Body of pancreas (tissue), 4 donors: ENCODE measurements around the gene KLHL18. TPM values are rescaled to one million over a fixed set of nuclear protein-coding genes. Genes with fewer than 3 reads are reported as not detected.

Experiments used
- ATAC-seq: fragments of 150-250 bp; one replicate; pipeline ENCODE4 v1.9.1; 2016
- DNase-seq, 4 donors: peaks; one replicate each; pipeline ENCODE4 v3.0.0-alpha.2; 2019
- H3K27ac ChIP-seq, 4 donors: fragments of 200-600 bp; sonication (generic); 1 replicate in 3 of 4; 2 replicates in 1 of 4; pipeline versions ENCODE4 v1.5.1 to v1.6.1; 2016 to 2019; ENCODE audit warnings: mild to moderate bottlenecking in 1 of 4, mixed read lengths in 1 of 4, moderate library complexity in 1 of 4
- H3K27me3 ChIP-seq, 2 donors: fragments of 200-600 bp; sonication (generic); one replicate each; pipeline ENCODE4 v1.6.0; 2016; ENCODE audit warnings: mild to moderate bottlenecking in 1 of 2
- H3K36me3 ChIP-seq, 2 donors: fragments of 200-600 bp; sonication (generic); replicated peaks in 1 of 2; 2 replicates each; pipeline ENCODE4 v1.5.1; 2016; ENCODE audit warnings: low read depth in 2 of 2; ENCODE audit not compliant: insufficient read depth in 1 of 2
- H3K4me1 ChIP-seq: fragments of 200-600 bp; sonication (generic); one replicate; pipeline ENCODE4 v1.6.0; 2016
- H3K4me3 ChIP-seq, 2 donors: fragments of 200-600 bp; sonication (generic); 1 replicate in 1 of 2; 2 replicates in 1 of 2; pipeline ENCODE4 v1.5.1; 2016 to 2019
- H3K9me3 ChIP-seq, 3 donors: fragments of 200-600 bp; sonication (generic); 1 replicate in 2 of 3; 2 replicates in 1 of 3; pipeline ENCODE4 v1.5.1; 2016
- POLR2A ChIP-seq, 3 donors: fragments of 450-650 bp; IDR thresholded peaks; one replicate each; pipeline ENCODE4 v1.6.1; 2016; ENCODE audit warnings: antibody characterized with exemption in 3 of 3, mild to moderate bottlenecking in 2 of 3
- WGBS, 2 donors: methylation state at CpG; one replicate each; pipeline ENCODE4 v1.1.5; 2017; 5-methylcytosine and 5-hydroxymethylcytosine counted together
- intact Hi-C: fragments of 100-400 bp; cut with DNase I; formaldehyde crosslinking; loops from one replicate; pipeline ENCODE4 v1.15.1; 2023
- total RNA-seq, 2 donors: library from RNA; depleted of rRNA; stranded (reverse); fragments of >200 nt; gene quantifications; one replicate each; pipeline ENCODE4 v1.1.0, GENCODE V29; 2016
- TF ChIP-seq, protein P1 (sequence below), 7 experiments: fragments of 450-650 bp in 4 of 7; fragments of 200-600 bp in 3 of 7; sonication (generic) in 3 of 7; IDR thresholded peaks; one replicate each; pipeline ENCODE4 v1.5.1; 2016 to 2019; ENCODE audit warnings: antibody characterized with exemption in 7 of 7

Gene KLHL18
- total RNA-seq, 2 donors from 2014 or later: 7.3 to 8.6 TPM

GRCh38 chr3:47333907-47334306 is 51.2 kb downstream of the KLHL18 start:
- DNase-seq (no peak), ATAC-seq (no peak)
- WGBS, 2 donors: 48 to 68% methylated on average over 3 of the region's 3 CpGs
- Histone ChIP-seq H3K27me3 (no peaks in the 10 kb centered on the region), H3K9me3 (no peaks in the 10 kb centered on the region), H3K4me3 (no peak overlapping the region), H3K27ac (no peak overlapping the region), H3K4me1 (no peaks in the 10 kb centered on the region), H3K36me3 (peaks cover 5 to 23% of the 10 kb centered on the region in 2 donors)
- TF ChIP-seq, protein P1, sequence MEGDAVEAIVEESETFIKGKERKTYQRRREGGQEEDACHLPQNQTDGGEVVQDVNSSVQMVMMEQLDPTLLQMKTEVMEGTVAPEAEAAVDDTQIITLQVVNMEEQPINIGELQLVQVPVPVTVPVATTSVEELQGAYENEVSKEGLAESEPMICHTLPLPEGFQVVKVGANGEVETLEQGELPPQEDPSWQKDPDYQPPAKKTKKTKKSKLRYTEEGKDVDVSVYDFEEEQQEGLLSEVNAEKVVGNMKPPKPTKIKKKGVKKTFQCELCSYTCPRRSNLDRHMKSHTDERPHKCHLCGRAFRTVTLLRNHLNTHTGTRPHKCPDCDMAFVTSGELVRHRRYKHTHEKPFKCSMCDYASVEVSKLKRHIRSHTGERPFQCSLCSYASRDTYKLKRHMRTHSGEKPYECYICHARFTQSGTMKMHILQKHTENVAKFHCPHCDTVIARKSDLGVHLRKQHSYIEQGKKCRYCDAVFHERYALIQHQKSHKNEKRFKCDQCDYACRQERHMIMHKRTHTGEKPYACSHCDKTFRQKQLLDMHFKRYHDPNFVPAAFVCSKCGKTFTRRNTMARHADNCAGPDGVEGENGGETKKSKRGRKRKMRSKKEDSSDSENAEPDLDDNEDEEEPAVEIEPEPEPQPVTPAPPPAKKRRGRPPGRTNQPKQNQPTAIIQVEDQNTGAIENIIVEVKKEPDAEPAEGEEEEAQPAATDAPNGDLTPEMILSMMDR (IDR thresholded peaks at IDR 0.05): no peak
- TF ChIP-seq POLR2A (IDR thresholded peaks at IDR 0.05): no peak
- intact Hi-C loops: no loop called here

- ATAC-seq (no peak), DNase-seq (no peak)
- Histone ChIP-seq H3K9me3 (no peaks in the 10 kb centered on the region), H3K4me3 (no peak overlapping the region), H3K36me3 (peaks cover 5 to 15% of the 10 kb centered on the region in 2 donors), H3K4me1 (no peaks in the 10 kb centered on the region), H3K27me3 (no peaks in the 10 kb centered on the region), H3K27ac (no peak overlapping the region)
- WGBS, 2 donors: 89 to 93% methylated on average over 5 of the region's 5 CpGs
- intact Hi-C loops: no loop called here
- TF ChIP-seq POLR2A (IDR thresholded peaks at IDR 0.05): no peak
- TF ChIP-seq, protein P1 (IDR thresholded peaks at IDR 0.05): no peak
Observed at GRCh38 chr3:47337656-47338055, 54.9 kb downstream of the KLHL18 start.

DNA sequence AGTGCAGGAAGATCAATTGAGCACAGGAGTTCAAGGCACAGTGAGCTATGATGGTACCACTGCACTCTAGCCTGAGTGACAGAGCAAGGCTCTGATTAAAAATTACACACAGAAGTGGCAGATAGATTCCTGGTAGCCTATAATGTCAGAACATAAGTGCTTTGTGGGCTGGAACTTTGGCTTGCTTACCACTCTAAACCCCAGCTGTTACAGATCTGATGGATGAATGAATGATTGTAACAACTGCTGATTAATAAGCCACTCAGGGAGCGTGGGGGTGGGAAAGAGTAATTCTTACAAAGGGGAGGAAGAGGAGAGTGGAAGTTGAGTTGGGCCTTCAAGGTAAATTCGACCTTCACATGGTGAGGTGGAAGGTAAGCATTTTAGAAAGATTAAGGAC is 57.2 kb downstream of the KLHL18 start:
- Histone ChIP-seq H3K4me1 (no peaks in the 10 kb centered on the region), H3K27ac (no peak overlapping the region), H3K9me3 (no peaks in the 10 kb centered on the region), H3K27me3 (no peaks in the 10 kb centered on the region), H3K4me3 (no peak overlapping the region), H3K36me3 (peaks cover 5 to 12% of the 10 kb centered on the region in 2 donors)
- whole genome bisulfite sequencing, 2 donors: 68 to 80% methylated on average over 2 of the region's 2 CpGs
- no peak for DNase-seq
- intact Hi-C loops: no loop called here
- ATAC-seq: no peak
- TF ChIP-seq, protein P1 (IDR thresholded peaks at IDR 0.05): no peak
- TF ChIP-seq POLR2A (IDR thresholded peaks at IDR 0.05): no peak

GRCh38 chr3:47340866-47341265 is 58.1 kb downstream of the KLHL18 start:
- Histone ChIP-seq H3K36me3 (peaks cover 5 to 12% of the 10 kb centered on the region in 2 donors), H3K4me1 (no peaks in the 10 kb centered on the region), H3K9me3 (no peaks in the 10 kb centered on the region), H3K27me3 (no peaks in the 10 kb centered on the region), H3K27ac (no peak overlapping the region), H3K4me3 (no peak overlapping the region)
- no peak for ATAC-seq
- intact Hi-C loops: no loop called here
- TF ChIP-seq POLR2A (IDR thresholded peaks at IDR 0.05): no peak
- TF ChIP-seq, protein P1 (IDR thresholded peaks at IDR 0.05): no peak
- no peak for DNase-seq
- WGBS, 2 donors: 83 to 91% methylated on average over 2 of the region's 2 CpGs

DNA sequence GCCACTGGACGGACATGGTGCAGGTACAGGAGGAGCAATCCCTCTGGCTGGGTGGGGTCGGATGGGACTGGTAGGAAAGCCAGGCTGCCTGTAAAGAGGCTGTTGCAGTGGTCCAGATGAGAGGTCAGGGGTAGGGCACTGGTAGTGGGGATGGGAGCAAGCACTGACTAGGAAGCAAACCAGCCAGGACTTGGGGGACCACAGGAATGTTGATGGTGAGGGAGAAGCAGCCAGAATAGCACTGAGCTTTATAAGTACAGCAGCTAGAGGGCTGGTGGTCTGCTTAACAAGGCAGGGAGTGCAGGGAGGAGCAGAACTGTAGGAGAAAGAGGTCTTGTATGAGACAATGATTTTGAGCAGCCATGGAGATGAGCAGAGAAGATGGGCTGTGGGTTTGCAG is 59.4 kb downstream of the KLHL18 start:
- H3K9me3 ChIP-seq: no peaks in the 10 kb centered on the region
- no peak for TF ChIP-seq POLR2A (IDR thresholded peaks at IDR 0.05)
- TF ChIP-seq, protein P1 (IDR thresholded peaks at IDR 0.05): no peak
- no peak for DNase-seq
- H3K4me3 ChIP-seq: no peak overlapping the region
- no peak for ATAC-seq
- H3K27me3 ChIP-seq: no peaks in the 10 kb centered on the region
- H3K27ac ChIP-seq: no peak overlapping the region
- intact Hi-C loops: no loop called here
- H3K4me1 ChIP-seq: no peaks in the 10 kb centered on the region
- 84 to 89% methylated on average over 2 of the region's 2 CpGs for WGBS, 2 donors
- H3K36me3 ChIP-seq: peaks cover 0 to 6% of the 10 kb centered on the region in 2 donors
